OCI-LY3 (cell line): ENCODE measurements around the gene LAYN.

Experiments used
- H2AFZ ChIP-seq: fragments of 200-600, 300-600 bp; shearing (Covaris generic); 2 replicates; pipeline ENCODE4 v1.6.0; 2014; ENCODE audit warnings: antibody characterized with exemption, low read depth, low read length
- H3K27ac ChIP-seq: fragments of 200-600, 300-600 bp; sonication (generic); 2 replicates; pipeline ENCODE4 v1.5.1; 2014; ENCODE audit warnings: mild to moderate bottlenecking, low read length, moderate library complexity, mixed read lengths
- H3K27me3 ChIP-seq: fragments of 200-600, 300-600 bp; sonication (generic); 2 replicates; pipeline ENCODE4 v1.6.1; 2014; ENCODE audit warnings: low read depth, low read length, mixed read lengths
- H3K36me3 ChIP-seq: fragments of 200-600, 300-600 bp; sonication (generic); replicated peaks from 2 replicates; pipeline ENCODE3; 2014; ENCODE audit warnings: low read depth, low read length, mixed read lengths
- H3K4me1 ChIP-seq: fragments of 300-600, 200-600 bp; sonication (generic); 2 replicates; pipeline ENCODE4 v1.6.1; 2014; ENCODE audit warnings: low read length, mixed read lengths
- H3K4me2 ChIP-seq: fragments of 200-600, 300-600 bp; sonication (generic); 2 replicates; pipeline ENCODE4 v1.6.1; 2014; ENCODE audit warnings: low read length, mixed read lengths
- H3K4me3 ChIP-seq: fragments of 300-600, 200-600 bp; sonication (generic); 2 replicates; pipeline ENCODE4 v1.5.1; 2014; ENCODE audit warnings: antibody characterized with exemption, mild to moderate bottlenecking, low read length, moderate library complexity
- H3K79me2 ChIP-seq: fragments of 300-600, 200-600 bp; shearing (Covaris generic); 2 replicates; pipeline ENCODE4 v1.6.1; 2014; ENCODE audit warnings: mild to moderate bottlenecking, low read length, mixed read lengths
- H3K9ac ChIP-seq: fragments of 300-600, 200-600 bp; shearing (Covaris generic); 2 replicates; pipeline ENCODE4 v1.6.0; 2014; ENCODE audit warnings: mild to moderate bottlenecking, low read length, moderate library complexity
- H3K9me3 ChIP-seq: fragments of 200-600, 300-600 bp; shearing (Covaris generic); 2 replicates; pipeline ENCODE4 v1.6.1; 2014; ENCODE audit warnings: low read length, mixed read lengths; ENCODE audit not compliant: insufficient read depth
- H4K20me1 ChIP-seq: fragments of 200-600, 300-600 bp; sonication (generic); 2 replicates; pipeline ENCODE4 v1.6.1; 2016; ENCODE audit warnings: low read length, mixed read lengths; ENCODE audit not compliant: insufficient read depth
- CTCF ChIP-seq: fragments of 200-600, 300-600 bp; sonication (generic); IDR thresholded peaks from 2 replicates; pipeline ENCODE4 v1.5.1; 2014; ENCODE audit warnings: antibody characterized with exemption, low read length, low read depth
- EZH2phosphoT487 ChIP-seq: fragments of 200-600 bp; shearing (Covaris generic); IDR thresholded peaks from 2 replicates; pipeline ENCODE4 v1.6.1; 2018; ENCODE audit warnings: antibody characterized with exemption, mixed run types, low read depth

Gene LAYN

GRCh38 chr11:111535281-111535680 is 5.2 kb upstream of the LAYN start:
- no peak overlapping the region for H3K4me2 ChIP-seq

GRCh38 chr11:111537336-111537860 is 3.1 kb upstream of the LAYN start:
- no peaks in the 10 kb centered on the region for H3K36me3 ChIP-seq

More at GRCh38 chr11:111535281-111535680, 5.2 kb upstream of the LAYN start:
- Histone ChIP-seq H3K9ac (no peak overlapping the region), H2AFZ (no peak overlapping the region), H3K27ac (no peak overlapping the region), H3K79me2 (no peaks in the 10 kb centered on the region), H4K20me1 (no peaks in the 10 kb centered on the region), H3K9me3 (no peaks in the 10 kb centered on the region), H3K36me3 (no peaks in the 10 kb centered on the region), H3K4me1 (peaks cover 26% of the 10 kb centered on the region), H3K4me3 (no peak overlapping the region), H3K27me3 (no peaks in the 10 kb centered on the region)
- TF ChIP-seq CTCF, result no peak
- TF ChIP-seq EZH2phosphoT487, result no peak

GRCh38 chr11:111538407-111539114 is 2.0 kb upstream of the LAYN start:
- no peaks in the 10 kb centered on the region for H3K27me3 ChIP-seq
- H3K79me2 ChIP-seq, result no peaks in the 10 kb centered on the region
- H3K9me3 ChIP-seq, result no peaks in the 10 kb centered on the region
- no peaks in the 10 kb centered on the region for H3K36me3 ChIP-seq
- no peaks in the 10 kb centered on the region for H3K4me1 ChIP-seq
- no peak overlapping the region for H3K9ac ChIP-seq
- H3K27ac ChIP-seq, result no peak overlapping the region
- H3K4me3 ChIP-seq, result no peak overlapping the region
- TF ChIP-seq EZH2phosphoT487, result no peak
- TF ChIP-seq CTCF, result no peak
- no peaks in the 10 kb centered on the region for H4K20me1 ChIP-seq
- no peak overlapping the region for H2AFZ ChIP-seq
- no peak overlapping the region for H3K4me2 ChIP-seq

More at GRCh38 chr11:111537336-111537860, 3.1 kb upstream of the LAYN start:
- Histone ChIP-seq H3K4me2 (no peak overlapping the region), H3K27ac (no peak overlapping the region), H3K27me3 (no peaks in the 10 kb centered on the region), H3K4me1 (peaks cover 8% of the 10 kb centered on the region), H3K4me3 (no peak overlapping the region), H3K9ac (no peak overlapping the region), H4K20me1 (no peaks in the 10 kb centered on the region), H3K9me3 (no peaks in the 10 kb centered on the region), H2AFZ (no peak overlapping the region), H3K79me2 (no peaks in the 10 kb centered on the region)
- TF ChIP-seq EZH2phosphoT487 (no peak), CTCF (no peak)

GRCh38 chr11:111539426-111540113 is 950 bp upstream of the LAYN start:
- H3K36me3 ChIP-seq, result no peaks in the 10 kb centered on the region
- H3K9me3 ChIP-seq, result no peaks in the 10 kb centered on the region
- no peaks in the 10 kb centered on the region for H3K79me2 ChIP-seq
- H3K9ac ChIP-seq, result no peak overlapping the region
- H2AFZ ChIP-seq, result no peak overlapping the region
- no peak overlapping the region for H3K27ac ChIP-seq
- no peaks in the 10 kb centered on the region for H4K20me1 ChIP-seq
- no peaks in the 10 kb centered on the region for H3K27me3 ChIP-seq
- no peak overlapping the region for H3K4me3 ChIP-seq
- no peak for TF ChIP-seq EZH2phosphoT487
- no peak overlapping the region for H3K4me2 ChIP-seq
- no peaks in the 10 kb centered on the region for H3K4me1 ChIP-seq
